AG04449 (cell line): ENCODE measurements around the gene IFNGR2.
"Not testable (repeated sequence)": the region's sequence is repeated elsewhere in the genome, so short reads cannot be mapped to it uniquely, and the experiment has no call there.

Experiments
- CTCF ChIA-PET: fragments of 350-600 bp; formaldehyde crosslinking; extraction: SDS; loops from one replicate; lab custom pipeline; 2021; ENCODE audit warnings: antibody characterized with exemption; lab: Yijun Ruan, JAX
- POLR2A ChIA-PET: fragments of 400-600, 350-600 bp; formaldehyde crosslinking; extraction: SDS; loops from one replicate; lab custom pipeline; 2020; ENCODE audit warnings: antibody characterized with exemption, inconsistent platforms; lab: Yijun Ruan, JAX
- DNase-seq: peaks from one replicate; pipeline ENCODE4 v3.0.0-alpha.2; 2010; ENCODE audit warnings: low read depth, low spot score
- H3K4me3 ChIP-seq: 2 replicates; pipeline ENCODE4 v1.5.1; 2011; ENCODE audit warnings: low read depth, mild to moderate bottlenecking, control low read depth, low read length
- CTCF ChIP-seq: IDR thresholded peaks from one replicate; pipeline ENCODE4 v1.5.1; 2011; ENCODE audit warnings: mild to moderate bottlenecking, moderate library complexity, low read length, control low read depth, inconsistent platforms; ENCODE audit not compliant: insufficient read depth; ENCODE audit errors: missing control alignments

Gene IFNGR2

DNA sequence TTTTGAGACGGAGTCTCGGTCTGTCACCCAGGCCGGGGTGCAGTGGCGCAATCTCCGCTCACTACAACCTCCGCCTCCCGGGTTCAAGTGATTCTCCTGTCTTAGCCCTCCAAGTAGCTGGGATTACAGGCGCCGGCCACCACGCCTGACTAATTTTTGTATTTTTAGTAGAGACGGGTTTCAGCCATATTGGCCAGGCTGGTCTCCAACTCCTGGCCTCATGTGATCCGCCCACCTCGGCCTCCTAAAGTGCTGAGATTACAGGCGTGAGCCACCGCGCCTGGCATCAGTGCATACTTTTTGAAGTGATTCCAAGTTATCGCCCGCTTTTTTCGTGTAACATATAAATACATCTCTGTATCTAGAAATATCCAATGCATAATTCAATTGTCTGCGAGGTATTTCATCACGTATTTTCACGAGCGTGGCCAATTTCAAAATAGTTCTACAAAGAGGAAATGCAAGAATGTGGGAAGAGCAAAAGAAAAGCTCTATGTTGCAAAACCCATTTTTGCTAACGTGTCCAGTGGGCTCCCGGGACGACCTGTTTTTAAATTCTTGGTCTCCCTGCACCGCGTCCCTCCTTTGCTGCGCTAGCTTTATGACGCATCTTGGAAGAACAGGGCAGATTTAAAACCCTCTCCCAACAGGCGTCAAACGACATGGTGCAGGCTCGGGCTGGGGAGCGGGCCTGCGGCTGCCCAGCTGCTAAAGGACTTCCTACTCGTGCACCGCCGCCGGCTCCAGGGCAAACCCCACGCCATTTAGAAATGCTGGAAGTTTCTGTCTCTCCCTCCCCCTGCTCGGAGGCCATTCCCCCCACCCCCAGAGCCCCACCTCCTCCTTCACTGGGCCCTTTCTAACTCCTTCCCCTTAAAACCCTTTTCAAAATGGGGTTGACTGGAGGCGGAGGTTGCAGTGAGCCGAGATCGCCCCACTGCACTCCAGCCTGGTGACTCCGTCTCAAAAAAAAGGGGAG lies 923 bp upstream of the IFNGR2 start:
- POLR2A ChIA-PET = interaction anchor here (0.7 to 0.8 kb wide), 2 partner anchors 56 to 77 kb away, joined by 3 read pairs; partner anchors contain the start of gene TMEM50B
- TF ChIP-seq CTCF = no peak
- peak overlapping the region; percentile 71 for H3K4me3 ChIP-seq
- CTCF ChIA-PET = interaction anchor here (0.7 to 1.7 kb wide), 4 partner anchors 8 to 78 kb away, joined by 3 to 5 read pairs (median 3); partner anchors contain the start of gene TMEM50B
- no peak for DNase-seq

DNA sequence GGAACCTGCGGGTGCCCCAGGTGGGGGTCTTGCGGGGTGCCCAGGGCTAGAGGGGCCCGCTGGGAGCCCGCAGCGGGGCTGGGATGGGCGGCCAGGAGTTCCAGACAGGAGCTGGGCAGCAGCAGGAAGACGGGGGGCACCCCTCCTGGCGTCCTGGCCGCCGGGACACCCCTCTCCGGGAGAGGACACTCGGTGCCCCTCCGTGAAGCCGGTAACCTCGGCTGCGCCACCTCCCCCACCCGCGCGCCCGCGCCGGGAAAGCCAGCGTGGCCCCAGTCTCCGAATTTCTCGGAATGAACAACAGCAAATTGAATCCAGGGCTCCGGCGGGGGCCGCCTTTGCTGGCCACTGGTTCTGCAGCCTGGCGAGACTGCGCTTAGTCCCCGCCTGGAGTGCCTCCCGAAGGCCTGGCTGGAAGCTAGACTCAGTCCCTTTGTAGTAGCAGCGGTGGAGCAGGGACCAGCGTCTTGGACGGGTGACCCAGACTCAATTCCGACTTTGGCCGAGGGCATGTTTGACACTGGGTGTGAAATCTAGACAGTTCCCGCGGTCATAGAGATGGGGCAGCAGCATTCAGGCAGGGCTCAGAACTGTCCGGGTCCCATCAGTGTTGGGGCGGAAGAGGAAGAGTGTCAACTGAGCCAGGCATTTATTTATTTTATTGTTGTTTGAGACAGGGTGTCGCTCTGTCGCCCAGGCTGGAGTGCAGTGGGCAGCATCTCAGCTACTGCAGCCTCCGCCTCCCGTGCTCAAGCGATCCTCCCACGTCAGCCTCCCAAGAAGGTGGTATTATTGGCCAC lies 773 bp downstream of the IFNGR2 start:
- ChIA-PET CTCF (interaction anchor here (0.9 to 2.1 kb wide), 5 partner anchors 8 to 42 kb away, joined by 3 to 7 read pairs (median 3); no protein-coding TSS in a partner anchor), POLR2A (interaction anchor here (0.7 to 1.0 kb wide), 2 partner anchors 24 to 1749 kb away, joined by 4 to 6 read pairs; no protein-coding TSS in a partner anchor)
- TF ChIP-seq CTCF = no peak
- no peak for DNase-seq
- peak overlapping the region; percentile 71 for H3K4me3 ChIP-seq

- DNase-seq = no peak
- POLR2A ChIA-PET = no interaction called here
- CTCF ChIA-PET = interaction anchor here (1.0 to 2.1 kb wide), 4 partner anchors 38 to 207 kb away, joined by 4 to 12 read pairs (median 6); no protein-coding TSS in a partner anchor
- no peak for TF ChIP-seq CTCF
- no peak overlapping the region for H3K4me3 ChIP-seq
Observed at GRCh38 chr21:33406493-33406892, 3.3 kb downstream of the IFNGR2 start.

DNA sequence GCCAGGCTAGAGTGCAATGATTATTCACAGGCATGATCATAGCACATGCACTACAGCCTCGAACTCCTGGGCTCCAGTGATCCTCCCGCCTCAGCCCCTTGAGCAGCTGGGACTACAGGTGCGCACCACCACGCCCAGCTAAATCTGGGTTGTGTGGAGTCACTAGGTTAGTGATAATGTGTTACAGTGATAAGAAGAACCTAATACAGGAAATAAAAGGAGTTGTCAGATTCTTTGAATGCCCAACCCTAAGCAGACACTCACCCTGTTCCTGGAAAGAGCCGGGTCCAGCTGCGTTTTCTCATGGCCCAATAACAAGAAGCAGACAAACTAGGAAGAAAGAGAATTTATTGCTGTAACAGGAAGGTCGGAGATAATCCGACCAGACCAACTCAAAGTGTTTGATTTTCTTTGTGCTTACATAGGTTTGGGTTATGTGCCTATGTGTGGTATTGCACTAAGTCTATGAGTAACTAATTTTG lies 8.8 kb downstream of the IFNGR2 start:
- ChIA-PET POLR2A (no interaction called here), CTCF (interaction anchor here (1.4 to 3.9 kb wide), 2 partner anchors 33 to 35 kb away, joined by 3 to 16 read pairs; no protein-coding TSS in a partner anchor)
- no peak for DNase-seq
- H3K4me3 ChIP-seq = no peak overlapping the region
- TF ChIP-seq CTCF = no peak

DNA sequence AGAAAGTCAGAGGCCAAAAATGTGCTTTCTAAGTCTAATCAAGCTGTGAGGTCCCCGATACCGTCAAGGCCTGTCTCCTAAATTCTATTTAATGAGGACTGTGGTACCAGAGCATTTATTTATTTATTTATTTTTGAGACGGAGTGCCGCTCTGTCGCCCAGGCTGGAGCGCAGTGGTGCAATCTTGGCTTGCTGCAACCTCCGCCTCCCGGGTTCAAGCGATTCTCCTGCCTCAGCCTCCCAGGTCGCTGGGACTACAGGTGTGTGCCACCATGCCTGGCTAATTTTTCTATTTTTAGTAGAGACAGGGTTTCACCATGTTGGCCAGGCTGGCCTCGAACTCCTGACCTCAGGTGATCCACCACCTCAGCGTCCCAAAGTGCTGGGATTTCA lies 9.2 kb downstream of the IFNGR2 start:
- POLR2A ChIA-PET, H3K4me3 ChIP-seq: not testable (repeated sequence)
- CTCF ChIA-PET = interaction anchor here (1.4 to 3.9 kb wide), 2 partner anchors 33 to 36 kb away, joined by 3 to 16 read pairs; no protein-coding TSS in a partner anchor

GRCh38 chr21:33412832-33413519 lies 9.8 kb downstream of the IFNGR2 start:
- no peak for DNase-seq
- TF ChIP-seq CTCF = no peak
- POLR2A ChIA-PET = no interaction called here
- CTCF ChIA-PET = interaction anchor here (1.4 to 3.9 kb wide), 4 partner anchors 19 to 52 kb away, joined by 3 to 16 read pairs (median 3); no protein-coding TSS in a partner anchor
- no peak overlapping the region for H3K4me3 ChIP-seq

More for the DNA sequence above, 9.2 kb downstream of the IFNGR2 start:
- DNase-seq = not testable (repeated sequence)
